GM12872 (cell line): ENCODE results near the gene TRIM69.

Experiments
- TF ChIP-seq, protein P1 (sequence below): IDR thresholded peaks from 3 replicates; pipeline ENCODE4 v1.5.1; 2011; ENCODE audit warnings: low read depth, mild to moderate bottlenecking, low read length, moderate library complexity; ENCODE audit not compliant: insufficient read depth

Gene TRIM69

DNA sequence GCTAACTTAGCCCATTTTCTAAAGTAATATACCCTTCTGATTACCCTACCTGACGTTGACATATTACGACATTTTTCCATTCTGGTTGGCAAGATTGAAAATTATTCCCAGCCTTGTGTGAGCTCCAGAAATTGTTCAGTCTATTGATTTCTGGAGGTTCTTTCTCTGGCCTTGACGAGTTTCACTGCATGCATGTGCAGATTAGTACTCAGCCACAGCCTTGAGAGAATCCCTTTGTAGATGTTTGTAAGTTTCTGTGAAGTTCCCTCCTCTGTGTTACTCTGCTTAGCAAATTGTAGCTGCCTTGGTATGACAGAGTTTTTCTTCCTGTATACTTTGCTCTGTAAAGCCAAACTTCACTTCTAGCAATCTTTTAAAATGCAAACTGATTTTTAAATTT is 27.5 kb downstream of the TRIM69 start:
- TF ChIP-seq, protein P1, sequence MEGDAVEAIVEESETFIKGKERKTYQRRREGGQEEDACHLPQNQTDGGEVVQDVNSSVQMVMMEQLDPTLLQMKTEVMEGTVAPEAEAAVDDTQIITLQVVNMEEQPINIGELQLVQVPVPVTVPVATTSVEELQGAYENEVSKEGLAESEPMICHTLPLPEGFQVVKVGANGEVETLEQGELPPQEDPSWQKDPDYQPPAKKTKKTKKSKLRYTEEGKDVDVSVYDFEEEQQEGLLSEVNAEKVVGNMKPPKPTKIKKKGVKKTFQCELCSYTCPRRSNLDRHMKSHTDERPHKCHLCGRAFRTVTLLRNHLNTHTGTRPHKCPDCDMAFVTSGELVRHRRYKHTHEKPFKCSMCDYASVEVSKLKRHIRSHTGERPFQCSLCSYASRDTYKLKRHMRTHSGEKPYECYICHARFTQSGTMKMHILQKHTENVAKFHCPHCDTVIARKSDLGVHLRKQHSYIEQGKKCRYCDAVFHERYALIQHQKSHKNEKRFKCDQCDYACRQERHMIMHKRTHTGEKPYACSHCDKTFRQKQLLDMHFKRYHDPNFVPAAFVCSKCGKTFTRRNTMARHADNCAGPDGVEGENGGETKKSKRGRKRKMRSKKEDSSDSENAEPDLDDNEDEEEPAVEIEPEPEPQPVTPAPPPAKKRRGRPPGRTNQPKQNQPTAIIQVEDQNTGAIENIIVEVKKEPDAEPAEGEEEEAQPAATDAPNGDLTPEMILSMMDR: no peak

DNA sequence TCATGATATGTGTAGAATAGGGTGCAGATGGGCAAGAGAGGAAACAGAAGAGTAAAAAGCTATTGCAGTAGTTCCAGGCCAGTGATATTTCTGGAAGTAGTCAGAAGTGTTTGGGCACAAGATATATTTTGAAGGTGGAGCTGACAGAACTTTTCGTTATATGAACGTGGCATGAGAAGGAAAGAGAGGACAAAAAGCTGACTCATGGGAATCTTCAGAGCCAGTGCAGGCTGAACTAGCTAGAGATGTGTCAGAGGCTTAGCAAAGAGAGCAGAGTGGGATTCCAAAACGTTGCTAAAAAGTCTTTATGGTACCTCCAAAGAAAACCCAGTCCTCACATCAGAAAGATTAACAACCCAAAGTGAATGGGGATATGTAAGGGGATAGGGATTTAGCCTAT is 28.7 kb downstream of the TRIM69 start:
- TF ChIP-seq, protein P1: no peak

DNA sequence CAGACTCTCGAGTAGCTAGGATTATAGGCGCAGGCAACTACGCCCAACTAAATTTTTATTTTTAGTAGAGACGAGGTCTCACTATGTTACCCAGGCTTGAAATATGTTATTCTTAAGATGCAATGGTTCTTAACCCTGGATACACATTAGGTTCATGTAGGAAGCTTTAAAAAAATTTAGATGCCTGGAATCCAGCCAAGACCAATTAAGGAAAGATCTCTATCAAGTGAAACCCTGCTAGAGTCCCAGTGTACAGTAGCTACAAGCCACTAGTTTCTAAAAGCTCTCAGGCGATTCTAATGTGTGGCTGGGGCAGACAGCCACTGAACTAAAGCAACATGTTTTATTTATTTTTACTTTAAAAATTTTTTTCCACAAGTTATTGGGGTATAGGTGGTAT is 33.2 kb downstream of the TRIM69 start:
- TF ChIP-seq, protein P1: no peak

DNA sequence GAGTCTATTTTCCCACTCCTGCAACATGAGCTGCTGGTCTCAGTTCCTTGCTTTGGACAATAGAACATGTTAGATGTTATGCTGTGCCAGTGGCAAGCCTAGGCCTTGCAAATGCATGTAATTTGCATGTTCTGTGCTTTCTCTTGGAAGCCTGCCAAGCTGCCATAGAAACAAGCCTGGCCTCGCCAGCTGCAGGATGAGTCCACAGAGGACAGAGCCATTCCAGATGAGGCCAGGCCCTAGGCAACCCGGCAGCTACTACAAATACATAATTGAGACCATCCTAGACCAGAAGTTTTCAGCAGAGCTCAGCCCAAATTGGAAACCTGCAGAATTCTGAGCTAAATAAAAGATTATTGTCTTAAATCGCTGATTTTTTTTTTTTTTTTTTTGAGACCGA is 39.6 kb downstream of the TRIM69 start:
- TF ChIP-seq, protein P1: no peak

DNA sequence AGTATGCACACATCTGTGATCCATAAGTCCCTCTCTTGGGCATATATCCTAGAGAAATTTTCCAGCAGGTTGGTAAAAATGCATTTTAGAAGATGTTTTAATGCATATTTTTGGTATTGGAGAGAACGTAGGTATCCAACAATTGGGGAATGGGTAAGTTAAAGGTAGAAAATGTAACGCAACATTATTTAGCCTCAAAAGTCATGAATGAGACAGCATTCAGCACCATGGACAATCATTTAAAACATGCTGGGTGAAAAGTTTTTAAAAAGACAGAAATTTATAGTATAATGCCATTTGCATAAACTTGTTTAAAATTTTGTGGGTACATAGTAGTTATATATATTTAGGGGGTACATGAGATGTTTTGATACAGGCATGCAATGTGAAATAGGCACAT is 43.4 kb downstream of the TRIM69 start:
- TF ChIP-seq, protein P1: no peak

DNA sequence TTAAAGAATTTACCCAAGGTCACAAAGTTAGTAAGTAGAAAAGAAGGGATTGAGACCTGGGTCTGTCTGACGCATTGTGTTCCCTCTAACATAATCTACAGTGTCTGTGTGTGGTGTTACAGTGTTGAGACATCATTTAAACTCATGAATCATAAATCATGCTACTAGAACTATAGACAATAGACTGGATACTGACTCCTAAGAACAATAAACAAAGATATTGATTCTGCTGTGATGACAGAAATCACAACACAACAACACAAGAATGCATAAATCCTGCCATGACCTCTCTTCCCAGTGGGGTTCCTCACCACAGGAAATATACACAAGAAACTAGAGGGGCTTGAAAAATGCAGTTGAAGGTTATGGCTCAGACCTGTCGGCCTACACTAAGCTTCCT is 44.3 kb downstream of the TRIM69 start:
- TF ChIP-seq, protein P1: no peak

DNA sequence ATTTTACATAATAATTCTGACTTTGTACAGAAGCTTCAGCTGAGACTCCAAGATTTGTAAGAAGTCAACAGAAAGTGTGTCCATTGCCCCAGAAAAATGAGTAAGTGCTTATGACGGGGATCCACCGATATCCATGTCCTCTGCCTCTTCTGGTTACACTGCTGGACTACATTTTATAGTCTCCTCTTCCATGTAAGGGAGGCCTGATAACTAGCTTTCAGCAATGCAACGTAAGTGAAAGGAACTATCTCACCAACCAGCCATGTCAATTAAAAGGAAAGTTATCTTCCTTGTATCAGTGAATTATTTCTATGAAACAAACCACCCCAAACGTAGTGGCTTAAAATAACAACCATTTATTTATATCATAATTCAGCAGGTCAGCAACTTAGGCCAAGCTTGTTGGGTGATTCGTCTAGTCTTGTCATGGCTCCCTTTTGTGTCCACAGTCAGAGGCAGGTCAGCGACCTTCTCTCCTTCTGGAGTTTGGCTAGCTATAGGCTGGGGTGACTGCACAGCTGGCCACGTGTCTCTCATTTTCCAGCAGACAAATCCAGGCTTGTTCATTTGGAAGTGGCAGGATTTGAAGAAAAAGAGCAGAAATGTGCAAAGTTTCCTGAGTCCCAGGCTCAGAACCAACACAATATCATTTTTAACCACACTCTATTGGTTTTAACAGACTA is 44.9 kb downstream of the TRIM69 start:
- TF ChIP-seq, protein P1: no peak
